Measurements from ENCODE around the gene MAGEA1. TPM values are rescaled to one million over a fixed set of nuclear protein-coding genes. Genes with fewer than 3 reads are reported as not detected.
"Not testable (repeated sequence)": the region's sequence is repeated elsewhere in the genome, so short reads cannot be mapped to it uniquely, and the experiment has no call there.

The MAGEA1 gene
- total and polyA plus RNA-seq, 3 experiments from 2014 or later = not detected

- H3K27ac ChIP-seq (ENCODE audit: low read depth, low read length); CTCF ChIA-PET; H3K27me3 ChIP-seq (ENCODE audit: insufficient read depth, low read length, poor library complexity, severe bottlenecking); H3K9me3 Mint-ChIP-seq; H3K4me1 ChIP-seq (ENCODE audit: insufficient read depth, low read length); H3K36me3 Mint-ChIP-seq; H3K4me1 Mint-ChIP-seq; H3K4me3 Mint-ChIP-seq; H3K36me3 ChIP-seq (ENCODE audit: insufficient read depth, low read length); DNase-seq; POLR2A ChIA-PET; H3K4me3 ChIP-seq (ENCODE audit: low read length); H3K9me3 ChIP-seq (ENCODE audit: low read length); H3K27ac Mint-ChIP-seq: not testable (repeated sequence)
- peaks cover 11 to 21% of the 10 kb centered on the region in 2 donors for H3K27me3 Mint-ChIP-seq
Observed at GRCh38 chrX:153168423-153168822, 10.7 kb upstream of the MAGEA1 start.

- Histone ChIP-seq H3K27ac (ENCODE audit: low read depth, low read length) (no peak overlapping the region), H3K36me3 (ENCODE audit: insufficient read depth, low read length) (no peaks in the 10 kb centered on the region), H3K4me1 (ENCODE audit: insufficient read depth, low read length) (no peaks in the 10 kb centered on the region), H3K27me3 (ENCODE audit: insufficient read depth, low read length, poor library complexity, severe bottlenecking) (no peaks in the 10 kb centered on the region), H3K4me3 (ENCODE audit: low read length) (no peak overlapping the region), H3K9me3 (ENCODE audit: low read length) (no peaks in the 10 kb centered on the region)
- Mint-ChIP-seq H3K4me1 (no peaks in the 10 kb centered on the region), H3K27ac (peak overlapping the region in 1 of 8 donors; percentile 36), H3K27me3 (peaks cover 6 to 7% of the 10 kb centered on the region in 2 donors), H3K9me3 (no peaks in the 10 kb centered on the region), H3K4me3 (no peak overlapping the region), H3K36me3 (no peaks in the 10 kb centered on the region)
- no peak for DNase-seq
- CTCF ChIA-PET = no interaction called here
- POLR2A ChIA-PET = no interaction called here
Observed at GRCh38 chrX:153181822-153182221, 2.7 kb downstream of the MAGEA1 start.

- Mint-ChIP-seq H3K4me3 (no peak overlapping the region), H3K36me3 (no peaks in the 10 kb centered on the region), H3K27ac (no peak overlapping the region), H3K4me1 (no peaks in the 10 kb centered on the region), H3K9me3 (no peaks in the 10 kb centered on the region), H3K27me3 (peaks cover 10 to 11% of the 10 kb centered on the region in 2 donors)
- H3K27me3 ChIP-seq (ENCODE audit: insufficient read depth, low read length, poor library complexity, severe bottlenecking) = no peaks in the 10 kb centered on the region
- CTCF ChIA-PET = interaction anchor here (0.8 kb wide), 1 partner anchor 10 kb away, joined by 3 read pairs; no protein-coding TSS in a partner anchor
- H3K36me3 ChIP-seq (ENCODE audit: insufficient read depth, low read length) = no peaks in the 10 kb centered on the region
- POLR2A ChIA-PET = no interaction called here
- H3K4me3 ChIP-seq (ENCODE audit: low read length) = no peak overlapping the region
- H3K4me1 ChIP-seq (ENCODE audit: insufficient read depth, low read length) = no peaks in the 10 kb centered on the region
- H3K9me3 ChIP-seq (ENCODE audit: low read length) = no peaks in the 10 kb centered on the region
- DNase-seq = no peak
- H3K27ac ChIP-seq (ENCODE audit: low read depth, low read length) = no peak overlapping the region
Observed at GRCh38 chrX:153184787-153185186, 5.7 kb downstream of the MAGEA1 start.

GRCh38 chrX:153190381-153190780 is 11.3 kb downstream of the MAGEA1 start:
- no peaks in the 10 kb centered on the region for H3K9me3 ChIP-seq (ENCODE audit: low read length)
- Mint-ChIP-seq H3K4me3 (no peak overlapping the region), H3K27ac (no peak overlapping the region), H3K36me3 (no peaks in the 10 kb centered on the region), H3K4me1 (no peaks in the 10 kb centered on the region), H3K9me3 (no peaks in the 10 kb centered on the region), H3K27me3 (peaks cover 14 to 38% of the 10 kb centered on the region in 2 donors)
- no peak overlapping the region for H3K27ac ChIP-seq (ENCODE audit: low read depth, low read length)
- no peaks in the 10 kb centered on the region for H3K4me1 ChIP-seq (ENCODE audit: insufficient read depth, low read length)
- DNase-seq = no peak
- ChIA-PET CTCF (no interaction called here), POLR2A (no interaction called here)
- H3K36me3 ChIP-seq (ENCODE audit: insufficient read depth, low read length) = no peaks in the 10 kb centered on the region
- no peaks in the 10 kb centered on the region for H3K27me3 ChIP-seq (ENCODE audit: insufficient read depth, low read length, poor library complexity, severe bottlenecking)
- H3K4me3 ChIP-seq (ENCODE audit: low read length) = no peak overlapping the region

- Histone ChIP-seq H3K36me3 (ENCODE audit: insufficient read depth, low read length) (no peaks in the 10 kb centered on the region), H3K27me3 (ENCODE audit: insufficient read depth, low read length, poor library complexity, severe bottlenecking) (no peaks in the 10 kb centered on the region), H3K27ac (ENCODE audit: low read depth, low read length) (no peak overlapping the region), H3K4me1 (ENCODE audit: insufficient read depth, low read length) (no peaks in the 10 kb centered on the region), H3K9me3 (ENCODE audit: low read length) (no peaks in the 10 kb centered on the region), H3K4me3 (ENCODE audit: low read length) (no peak overlapping the region)
- no peak for DNase-seq
- Mint-ChIP-seq H3K4me1 (no peaks in the 10 kb centered on the region), H3K27me3 (peaks cover 4 to 14% of the 10 kb centered on the region in 2 donors), H3K27ac (no peak overlapping the region), H3K4me3 (no peak overlapping the region), H3K36me3 (no peaks in the 10 kb centered on the region), H3K9me3 (peaks cover 0 to 1% (median 0%) of the 10 kb centered on the region in 5 donors)
- POLR2A ChIA-PET = no interaction called here
- CTCF ChIA-PET = no interaction called here
Observed at GRCh38 chrX:153200462-153200861, 21.4 kb downstream of the MAGEA1 start.

GRCh38 chrX:153206425-153207046 is 27.5 kb downstream of the MAGEA1 start:
- Histone ChIP-seq H3K4me3 (ENCODE audit: low read length) (no peak overlapping the region), H3K4me1 (ENCODE audit: insufficient read depth, low read length) (no peaks in the 10 kb centered on the region), H3K36me3 (ENCODE audit: insufficient read depth, low read length) (no peaks in the 10 kb centered on the region), H3K27me3 (ENCODE audit: insufficient read depth, low read length, poor library complexity, severe bottlenecking) (no peaks in the 10 kb centered on the region), H3K9me3 (ENCODE audit: low read length) (no peaks in the 10 kb centered on the region), H3K27ac (ENCODE audit: low read depth, low read length) (no peak overlapping the region)
- Mint-ChIP-seq H3K4me3 (no peak overlapping the region), H3K4me1 (no peaks in the 10 kb centered on the region), H3K36me3 (peaks cover 0 to 3% (median 0%) of the 10 kb centered on the region in 3 donors), H3K27me3 (peaks cover 18 to 46% of the 10 kb centered on the region in 2 donors), H3K27ac (no peak overlapping the region), H3K9me3 (peaks cover 5 to 9% (median 5%) of the 10 kb centered on the region in 5 donors)
- DNase-seq = no peak
- POLR2A ChIA-PET = no interaction called here
- CTCF ChIA-PET = no interaction called here

- Histone ChIP-seq H3K4me1 (ENCODE audit: insufficient read depth, low read length) (no peaks in the 10 kb centered on the region), H3K27ac (ENCODE audit: low read depth, low read length) (no peak overlapping the region), H3K4me3 (ENCODE audit: low read length) (no peak overlapping the region), H3K36me3 (ENCODE audit: insufficient read depth, low read length) (no peaks in the 10 kb centered on the region), H3K9me3 (ENCODE audit: low read length) (no peaks in the 10 kb centered on the region), H3K27me3 (ENCODE audit: insufficient read depth, low read length, poor library complexity, severe bottlenecking) (no peaks in the 10 kb centered on the region)
- H3K27me3 Mint-ChIP-seq = peaks cover 23 to 49% of the 10 kb centered on the region in 2 donors
- no peak for DNase-seq
- peaks cover 6 to 20% (median 13%) of the 10 kb centered on the region in 5 donors for H3K9me3 Mint-ChIP-seq
- no peak overlapping the region for H3K4me3 Mint-ChIP-seq
- H3K27ac Mint-ChIP-seq = no peak overlapping the region
- no peaks in the 10 kb centered on the region for H3K4me1 Mint-ChIP-seq
- ChIA-PET POLR2A (no interaction called here), CTCF (no interaction called here)
- peaks cover 0 to 12% (median 0%) of the 10 kb centered on the region in 3 donors for H3K36me3 Mint-ChIP-seq
Observed at GRCh38 chrX:153209347-153209746, 30.3 kb downstream of the MAGEA1 start.

DNA sequence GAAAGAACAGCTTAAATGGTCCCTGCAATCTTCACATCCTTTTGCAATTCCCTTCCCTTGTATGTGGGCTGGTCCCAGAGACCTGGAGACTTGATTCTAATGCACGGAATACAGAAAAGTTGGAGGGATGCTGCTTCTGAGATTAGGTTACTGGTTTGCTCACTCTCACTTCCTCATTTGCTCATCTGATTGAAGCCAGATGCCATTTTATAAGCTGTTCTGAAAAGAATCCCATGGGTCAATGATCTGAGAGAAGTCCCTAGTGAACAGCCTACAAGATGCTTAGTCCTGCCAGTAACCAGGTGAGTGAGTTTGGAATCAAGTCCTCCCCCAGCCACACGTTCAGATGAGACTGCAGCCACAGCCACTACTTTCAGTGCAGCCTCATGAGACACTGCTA is 35.9 kb downstream of the MAGEA1 start:
- Histone ChIP-seq H3K4me1 (ENCODE audit: insufficient read depth, low read length) (no peaks in the 10 kb centered on the region), H3K4me3 (ENCODE audit: low read length) (no peak overlapping the region), H3K9me3 (ENCODE audit: low read length) (no peaks in the 10 kb centered on the region), H3K27ac (ENCODE audit: low read depth, low read length) (no peak overlapping the region), H3K27me3 (ENCODE audit: insufficient read depth, low read length, poor library complexity, severe bottlenecking) (no peaks in the 10 kb centered on the region), H3K36me3 (ENCODE audit: insufficient read depth, low read length) (no peaks in the 10 kb centered on the region)
- peaks cover 14 to 24% of the 10 kb centered on the region in 2 donors for H3K27me3 Mint-ChIP-seq
- DNase-seq = no peak
- peaks cover 0 to 12% (median 0%) of the 10 kb centered on the region in 3 donors for H3K36me3 Mint-ChIP-seq
- H3K4me1 Mint-ChIP-seq = no peaks in the 10 kb centered on the region
- POLR2A ChIA-PET = no interaction called here
- CTCF ChIA-PET = no interaction called here
- peaks cover 6 to 20% (median 14%) of the 10 kb centered on the region in 5 donors for H3K9me3 Mint-ChIP-seq
- no peak overlapping the region for H3K27ac Mint-ChIP-seq
- no peak overlapping the region for H3K4me3 Mint-ChIP-seq
